Endothelial cell (in vitro differentiated cells): ENCODE measurements around the gene TEX55. TPM values are rescaled to one million over a fixed set of nuclear protein-coding genes. Genes with fewer than 3 reads are reported as not detected.

ENCODE experiments used
- DNase-seq: peaks from one replicate; pipeline ENCODE4 v3.0.0; 2021; ENCODE audit warnings: low spot score
- H3K27ac Mint-ChIP-seq: one replicate; pipeline ENCODE4 v1.8.0; 2021; ENCODE audit warnings: mixed read lengths, inconsistent platforms; ENCODE audit not compliant: unreplicated experiment
- H3K27me3 Mint-ChIP-seq: one replicate; pipeline ENCODE4 v1.8.0; 2021; ENCODE audit warnings: mild to moderate bottlenecking, moderate library complexity, mixed read lengths, inconsistent platforms; ENCODE audit not compliant: unreplicated experiment
- H3K36me3 Mint-ChIP-seq: one replicate; pipeline ENCODE4 v1.8.0; 2021; ENCODE audit warnings: mild to moderate bottlenecking, low read depth, mixed read lengths, inconsistent platforms; ENCODE audit not compliant: unreplicated experiment
- H3K4me1 Mint-ChIP-seq: one replicate; pipeline ENCODE4 v1.8.0; 2021; ENCODE audit warnings: mild to moderate bottlenecking, mixed read lengths, inconsistent platforms; ENCODE audit not compliant: unreplicated experiment
- H3K4me3 Mint-ChIP-seq: one replicate; pipeline ENCODE4 v1.8.0; 2021; ENCODE audit warnings: mild to moderate bottlenecking, mixed read lengths, inconsistent platforms; ENCODE audit not compliant: unreplicated experiment
- H3K9me3 Mint-ChIP-seq: one replicate; pipeline ENCODE4 v1.8.0; 2021; ENCODE audit warnings: mixed read lengths, inconsistent platforms; ENCODE audit not compliant: unreplicated experiment
- CTCF ChIP-seq: fragments of 200-600 bp; sonication (generic); IDR thresholded peaks from one replicate; pipeline ENCODE4 v1.5.0; 2021; ENCODE audit warnings: antibody characterized with exemption; ENCODE audit not compliant: unreplicated experiment
- total RNA-seq: library from RNA; stranded (reverse); fragmentation: NEBNext Ultra II Directional; extraction: Animal tissue kit (Norgen Biotek cat#: 25700); gene quantifications from one replicate; pipeline ENCODE4 v1.2.1, GENCODE V29; 2021; ENCODE audit not compliant: unreplicated experiment

TEX55 gene
- total RNA-seq, 1 donor from 2014 or later: not detected

- Mint-ChIP-seq H3K27me3 (peaks cover 2% of the 10 kb centered on the region), H3K4me3 (no peak overlapping the region), H3K36me3 (no peaks in the 10 kb centered on the region), H3K4me1 (no peaks in the 10 kb centered on the region), H3K9me3 (no peaks in the 10 kb centered on the region), H3K27ac (no peak overlapping the region)
- no peak for TF ChIP-seq CTCF
- no peak for DNase-seq
Measured at GRCh38 chr3:119176778-119177177, 30.8 kb downstream of the TEX55 start.

GRCh38 chr3:119177321-119177720 lies 31.4 kb downstream of the TEX55 start:
- H3K27ac Mint-ChIP-seq: no peak overlapping the region
- no peaks in the 10 kb centered on the region for H3K9me3 Mint-ChIP-seq
- peaks cover 2% of the 10 kb centered on the region for H3K27me3 Mint-ChIP-seq
- no peak for DNase-seq
- no peaks in the 10 kb centered on the region for H3K4me1 Mint-ChIP-seq
- H3K36me3 Mint-ChIP-seq: no peaks in the 10 kb centered on the region
- no peak for TF ChIP-seq CTCF
- no peak overlapping the region for H3K4me3 Mint-ChIP-seq

- H3K36me3 Mint-ChIP-seq: no peaks in the 10 kb centered on the region
- peaks cover 2% of the 10 kb centered on the region for H3K27me3 Mint-ChIP-seq
- H3K27ac Mint-ChIP-seq: no peak overlapping the region
- no peaks in the 10 kb centered on the region for H3K4me1 Mint-ChIP-seq
- no peak for DNase-seq
- TF ChIP-seq CTCF: no peak
- no peaks in the 10 kb centered on the region for H3K9me3 Mint-ChIP-seq
- no peak overlapping the region for H3K4me3 Mint-ChIP-seq
Measured at GRCh38 chr3:119181765-119182164, 35.8 kb downstream of the TEX55 start.

GRCh38 chr3:119184111-119184510 lies 38.1 kb downstream of the TEX55 start:
- Mint-ChIP-seq H3K4me1 (no peaks in the 10 kb centered on the region), H3K4me3 (no peak overlapping the region)
- no peak for DNase-seq

More at GRCh38 chr3:119184111-119184510, 38.1 kb downstream of the TEX55 start:
- no peak for TF ChIP-seq CTCF
- no peaks in the 10 kb centered on the region for H3K9me3 Mint-ChIP-seq
- H3K27me3 Mint-ChIP-seq: no peaks in the 10 kb centered on the region
- H3K27ac Mint-ChIP-seq: no peak overlapping the region
- no peaks in the 10 kb centered on the region for H3K36me3 Mint-ChIP-seq
